Neutrophil (primary cell): Measurements from ENCODE around the gene EMILIN1.

Experiments
- H3K27ac ChIP-seq: fragments of 200-600 bp; sonication (generic); 2 replicates; pipeline ENCODE4 v1.5.1; 2016; ENCODE audit warnings: mild to moderate bottlenecking, moderate library complexity
- H3K27me3 ChIP-seq: fragments of 200-600 bp; sonication (generic); 2 replicates; pipeline ENCODE4 v1.6.0; 2016; ENCODE audit warnings: mild to moderate bottlenecking
- H3K36me3 ChIP-seq: fragments of 200-600 bp; sonication (generic); 2 replicates; pipeline ENCODE4 v1.5.1; 2017
- H3K4me1 ChIP-seq, 2 experiments: fragments of 200-600 bp in 1 of 2; sonication (generic) in 1 of 2; 1 replicate in 1 of 2; 2 replicates in 1 of 2; pipeline versions ENCODE4 v1.5.1 to v1.6.1; 2013 to 2016; ENCODE audit warnings: low read depth in 1 of 2, low read length in 1 of 2, mild to moderate bottlenecking in 1 of 2, moderate library complexity in 1 of 2; ENCODE audit not compliant: control insufficient read depth in 1 of 2, insufficient read depth in 1 of 2
- H3K4me3 ChIP-seq, 2 experiments: fragments of 200-600 bp in 1 of 2; sonication (generic) in 1 of 2; 1 replicate in 1 of 2; 2 replicates in 1 of 2; pipeline ENCODE4 v1.5.1; 2013 to 2016; ENCODE audit warnings: low read depth in 1 of 2, low read length in 1 of 2, mild to moderate bottlenecking in 1 of 2, moderate library complexity in 1 of 2
- H3K9me3 ChIP-seq: fragments of 200-600 bp; sonication (generic); 2 replicates; pipeline ENCODE4 v1.5.1; 2016
- TF ChIP-seq, protein P1 (sequence below): fragments of 200-600 bp; sonication (generic); IDR thresholded peaks from 2 replicates; pipeline ENCODE4 v1.5.1; 2016; ENCODE audit warnings: antibody characterized with exemption

EMILIN1 gene

GRCh38 chr2:27123302-27124150 lies 45.1 kb downstream of the EMILIN1 start, which contains the start of gene ABHD1:
TSS of gene ABHD1 (plus strand) at chr2:27123815. CDS start at chr2:27123949, 134 bp downstream.
- Histone ChIP-seq H3K4me3 (peak within 1 kb of the TSS; percentile 70 to 85), H3K36me3 (peaks cover 5% of the 10 kb centered on the region), H3K27me3 (peaks cover 26% of the 10 kb centered on the region), H3K27ac (peak within 1 kb of the TSS; percentile 87), H3K9me3 (no peaks in the 10 kb centered on the region), H3K4me1 (peaks cover 28 to 31% of the 10 kb centered on the region in 2 experiments)
- TF ChIP-seq, protein P1, sequence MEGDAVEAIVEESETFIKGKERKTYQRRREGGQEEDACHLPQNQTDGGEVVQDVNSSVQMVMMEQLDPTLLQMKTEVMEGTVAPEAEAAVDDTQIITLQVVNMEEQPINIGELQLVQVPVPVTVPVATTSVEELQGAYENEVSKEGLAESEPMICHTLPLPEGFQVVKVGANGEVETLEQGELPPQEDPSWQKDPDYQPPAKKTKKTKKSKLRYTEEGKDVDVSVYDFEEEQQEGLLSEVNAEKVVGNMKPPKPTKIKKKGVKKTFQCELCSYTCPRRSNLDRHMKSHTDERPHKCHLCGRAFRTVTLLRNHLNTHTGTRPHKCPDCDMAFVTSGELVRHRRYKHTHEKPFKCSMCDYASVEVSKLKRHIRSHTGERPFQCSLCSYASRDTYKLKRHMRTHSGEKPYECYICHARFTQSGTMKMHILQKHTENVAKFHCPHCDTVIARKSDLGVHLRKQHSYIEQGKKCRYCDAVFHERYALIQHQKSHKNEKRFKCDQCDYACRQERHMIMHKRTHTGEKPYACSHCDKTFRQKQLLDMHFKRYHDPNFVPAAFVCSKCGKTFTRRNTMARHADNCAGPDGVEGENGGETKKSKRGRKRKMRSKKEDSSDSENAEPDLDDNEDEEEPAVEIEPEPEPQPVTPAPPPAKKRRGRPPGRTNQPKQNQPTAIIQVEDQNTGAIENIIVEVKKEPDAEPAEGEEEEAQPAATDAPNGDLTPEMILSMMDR: no peak

DNA sequence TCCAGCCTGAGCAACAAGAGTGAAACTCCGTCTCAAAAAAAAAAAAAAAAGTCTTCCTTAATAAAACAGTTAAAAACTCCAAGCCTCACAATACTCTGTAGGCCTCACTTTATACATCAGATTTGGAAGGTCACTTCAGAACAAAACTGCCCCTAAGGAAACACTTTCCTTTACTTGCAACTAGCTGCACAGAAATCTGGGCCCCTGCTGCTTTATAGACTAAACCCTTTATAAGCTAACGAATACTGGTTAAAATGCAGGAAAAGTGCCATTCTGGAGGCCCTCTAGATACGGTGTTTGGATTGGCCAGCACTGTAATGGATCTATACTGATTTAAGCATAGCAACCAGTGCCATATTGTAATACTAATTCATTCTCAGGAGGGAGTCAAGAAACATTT lies 46.7 kb downstream of the EMILIN1 start:
- Histone ChIP-seq H3K4me3 (no peak overlapping the region), H3K27me3 (peaks cover 10% of the 10 kb centered on the region), H3K36me3 (peaks cover 21% of the 10 kb centered on the region), H3K4me1 (peaks cover 23% of the 10 kb centered on the region in 2 experiments), H3K27ac (no peak overlapping the region), H3K9me3 (no peaks in the 10 kb centered on the region)
- TF ChIP-seq, protein P1: no peak

- H3K4me3 ChIP-seq: no peak overlapping the region
- H3K27me3 ChIP-seq: no peaks in the 10 kb centered on the region
- TF ChIP-seq, protein P1: no peak
- H3K4me1 ChIP-seq: peaks cover 23% of the 10 kb centered on the region in 2 experiments
- peaks cover 33% of the 10 kb centered on the region for H3K36me3 ChIP-seq
- H3K27ac ChIP-seq: no peak overlapping the region
- H3K9me3 ChIP-seq: no peaks in the 10 kb centered on the region
These were observed 47.9 kb downstream of the EMILIN1 start for GRCh38 chr2:27126252-27126710.

DNA sequence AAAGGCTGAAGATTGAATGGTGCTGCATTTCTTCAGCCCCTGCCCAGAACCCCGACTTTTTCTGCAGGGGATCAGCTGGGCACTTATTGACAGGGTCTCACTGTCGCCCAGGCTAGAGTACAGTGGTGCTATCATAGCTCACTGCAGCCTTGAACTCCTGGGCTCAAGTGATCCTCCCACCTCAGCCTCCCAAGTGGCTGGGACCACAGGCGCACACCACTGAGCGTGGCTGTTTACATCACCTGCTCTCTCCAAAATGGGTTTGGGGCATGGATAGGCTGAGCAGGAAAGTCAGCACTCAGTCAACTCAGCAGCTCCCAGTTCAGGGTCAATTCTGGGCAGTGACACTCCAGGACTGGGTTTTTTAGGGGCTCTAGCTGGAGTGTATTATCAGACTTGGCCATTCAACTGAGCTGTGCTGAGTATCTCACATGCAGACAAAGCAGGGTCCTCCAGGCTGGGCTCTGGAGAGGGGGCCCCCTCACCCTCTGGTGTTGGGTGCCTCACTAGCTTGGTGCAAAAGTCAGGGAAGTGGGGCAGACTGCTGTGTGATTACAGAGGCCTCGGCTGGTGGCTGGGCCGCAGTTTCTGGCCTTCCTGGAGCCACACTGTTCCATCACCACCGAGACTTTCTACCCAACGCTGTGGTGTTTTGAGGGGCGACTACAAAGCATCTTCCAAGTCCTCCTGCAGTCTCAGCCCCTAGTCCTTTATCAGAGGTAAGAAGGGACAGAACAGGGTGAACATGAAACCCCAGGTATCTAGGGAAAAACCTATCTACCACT lies 49.7 kb downstream of the EMILIN1 start:
- TF ChIP-seq, protein P1: no peak
- no peaks in the 10 kb centered on the region for H3K9me3 ChIP-seq
- H3K4me1 ChIP-seq: peaks cover 8 to 10% of the 10 kb centered on the region in 2 experiments
- peaks cover 51% of the 10 kb centered on the region for H3K36me3 ChIP-seq
- no peaks in the 10 kb centered on the region for H3K27me3 ChIP-seq
- no peak overlapping the region for H3K27ac ChIP-seq
- no peak overlapping the region for H3K4me3 ChIP-seq

DNA sequence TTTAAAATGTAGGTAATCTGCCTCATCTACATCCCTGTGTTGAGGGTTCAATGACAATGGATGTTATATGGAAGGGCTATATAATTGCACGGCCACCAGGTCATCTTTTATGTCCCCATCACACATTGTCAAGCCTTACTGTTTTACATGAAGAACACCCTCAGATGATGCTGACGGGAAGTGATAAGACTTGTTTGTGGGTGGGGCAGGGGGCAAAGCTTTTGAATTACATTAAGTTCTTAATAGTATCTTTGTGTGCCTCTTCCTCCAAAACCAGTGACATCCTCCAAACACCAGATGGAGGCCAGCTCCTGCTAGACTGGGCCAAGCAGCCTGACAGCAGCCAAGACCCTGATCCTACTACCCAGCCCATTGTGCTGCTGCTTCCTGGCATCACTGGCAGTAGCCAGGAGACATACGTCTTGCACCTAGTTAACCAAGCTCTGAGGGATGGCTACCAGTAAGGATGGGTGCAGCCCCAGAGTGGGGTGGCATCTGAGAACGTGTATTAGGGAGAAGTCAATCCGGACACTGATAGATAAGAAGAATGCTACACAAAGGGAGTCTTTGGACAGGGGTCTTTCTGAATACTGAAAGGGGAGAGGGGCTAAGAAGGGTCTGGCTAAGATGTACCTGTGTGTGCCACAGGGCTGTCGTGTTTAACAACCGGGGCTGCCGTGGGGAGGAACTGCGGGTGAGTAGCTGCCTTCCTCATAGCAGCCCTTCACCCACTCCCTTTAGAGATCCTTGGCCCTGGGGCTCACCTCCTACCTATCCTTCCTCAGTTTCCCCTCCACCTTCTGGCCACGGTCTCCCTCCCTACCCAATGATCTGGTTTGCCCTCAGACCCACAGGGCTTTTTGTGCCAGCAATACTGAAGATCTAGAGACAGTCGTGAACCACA lies 50.5 kb downstream of the EMILIN1 start:
- Histone ChIP-seq H3K4me3 (no peak overlapping the region), H3K36me3 (peaks cover 55% of the 10 kb centered on the region), H3K27ac (no peak overlapping the region), H3K4me1 (peaks cover 9 to 13% of the 10 kb centered on the region in 2 experiments), H3K27me3 (no peaks in the 10 kb centered on the region), H3K9me3 (no peaks in the 10 kb centered on the region)
- TF ChIP-seq, protein P1: no peak
